GM18505 (cell line): ENCODE data around the gene FKBP1B.
"Not testable (repeated sequence)": the region's sequence is repeated elsewhere in the genome, so short reads cannot be mapped to it uniquely, and the experiment has no call there.

Experiments used
- ATAC-seq: cut with Tn5 transposase; IDR thresholded peaks from one replicate; pipeline ENCODE4 v1.9.1; 2021; ENCODE audit not compliant: unreplicated experiment
- POLR2A ChIP-seq: IDR thresholded peaks from 4 replicates; pipeline ENCODE4 v1.6.1; 2011; ENCODE audit warnings: borderline replicate concordance; ENCODE audit not compliant: insufficient read depth, insufficient read length; ENCODE audit errors: extremely low read depth

The FKBP1B gene

DNA sequence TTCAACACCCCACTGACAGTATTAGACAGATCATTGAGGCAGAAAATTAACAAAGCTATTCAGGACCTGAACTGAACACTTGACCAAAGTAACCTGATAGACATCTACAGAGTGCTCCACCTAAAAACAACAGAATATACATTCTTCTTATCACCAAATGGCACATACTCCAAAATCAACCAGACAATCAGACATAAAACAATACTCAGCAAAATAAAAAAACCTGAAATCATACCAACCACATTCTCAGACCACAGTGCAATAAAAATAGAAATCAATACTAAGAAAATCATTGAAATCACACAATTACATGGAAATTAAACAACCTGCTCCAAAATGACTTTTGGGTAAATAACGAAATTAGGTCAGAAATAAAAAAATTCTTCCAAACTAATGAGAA, 57.8 kb downstream of the FKBP1B start:
- no peak for ATAC-seq
- no peak for TF ChIP-seq POLR2A

DNA sequence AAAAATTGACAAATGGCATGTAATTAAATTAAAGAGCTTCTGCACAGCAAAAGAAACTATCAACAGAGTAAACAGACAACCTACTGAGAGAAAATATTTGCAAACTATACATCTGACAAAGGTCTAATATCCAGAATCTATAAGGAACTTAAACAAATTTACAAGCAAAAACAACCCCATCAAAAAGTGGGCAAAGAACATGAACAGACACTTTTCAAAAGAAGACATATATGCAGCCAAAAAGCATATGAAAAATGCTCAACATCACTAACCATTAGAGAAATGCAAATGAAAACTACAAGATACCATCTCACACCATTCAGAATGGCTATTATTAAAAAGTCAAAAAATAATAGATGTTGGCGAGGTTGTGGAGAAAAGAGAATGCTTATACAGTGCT, 59.9 kb downstream of the FKBP1B start:
- ATAC-seq, result not testable (repeated sequence)

DNA sequence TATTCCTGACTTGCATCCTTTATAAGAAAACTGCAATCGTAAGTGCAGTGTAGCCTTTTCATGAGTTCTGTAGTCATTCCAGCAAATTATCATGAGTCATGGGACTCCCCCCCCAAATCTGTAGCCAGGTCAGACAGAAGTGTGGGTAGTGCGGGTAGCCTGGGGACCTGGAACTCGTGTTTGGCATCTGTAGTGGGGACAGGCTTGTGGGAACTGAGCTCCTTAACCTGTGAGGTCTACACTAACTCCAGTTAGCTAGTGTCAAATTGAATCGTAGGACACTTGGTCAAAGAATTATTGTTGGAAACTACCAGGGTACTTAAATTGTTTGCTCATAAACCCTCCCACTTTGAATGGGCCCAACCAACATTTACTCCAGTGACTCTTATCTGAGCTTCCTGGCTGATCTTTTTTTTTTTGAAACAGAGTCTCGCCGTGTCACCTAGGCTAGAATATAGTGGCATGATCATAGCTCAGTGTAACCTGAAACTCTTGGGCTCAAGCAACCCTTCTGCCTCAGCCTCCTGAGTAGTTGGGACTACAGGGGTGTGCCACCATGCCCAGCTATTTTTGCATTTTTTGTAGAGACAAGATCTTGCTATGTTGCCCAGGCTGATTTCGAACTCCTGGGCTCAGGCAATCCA, 61.2 kb downstream of the FKBP1B start:
- no peak for ATAC-seq

DNA sequence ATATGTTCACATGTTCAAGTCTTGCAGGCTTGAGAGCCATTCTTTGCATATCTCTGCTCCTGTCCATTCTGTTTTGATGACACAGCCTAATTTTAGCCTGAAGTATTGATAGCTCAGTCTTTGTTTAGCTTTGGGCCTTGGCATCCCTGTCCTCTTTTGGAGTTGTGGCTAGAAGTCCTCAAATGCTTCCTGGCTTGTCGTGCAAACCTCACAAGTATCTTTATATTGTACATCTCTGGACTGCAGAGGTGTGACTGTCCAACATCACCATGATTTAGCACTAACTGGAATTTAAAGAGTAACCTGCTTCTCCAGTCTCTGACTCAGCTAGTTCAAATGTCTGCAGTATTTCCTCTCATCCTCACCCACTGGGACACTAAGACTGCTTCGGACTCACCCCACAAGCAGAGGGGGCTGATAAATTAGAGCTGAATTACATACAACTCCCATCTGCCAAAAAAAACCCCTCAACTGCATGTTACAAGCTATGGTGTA, 61.9 kb downstream of the FKBP1B start:
- ATAC-seq, result no peak
- no peak for TF ChIP-seq POLR2A

More for the DNA sequence above, 61.2 kb downstream of the FKBP1B start:
- TF ChIP-seq POLR2A, result no peak
